Medulla oblongata (tissue), 1 donor: Measurements from ENCODE around the gene PTPRN2.
"Not testable (repeated sequence)": the region's sequence is repeated elsewhere in the genome, so short reads cannot be mapped to it uniquely, and the experiment has no call there.

Experiments
- DNase-seq: peaks from one replicate; pipeline ENCODE4 v3.0.0-alpha.2; 2015; ENCODE audit errors: extremely low spot score

Gene PTPRN2

GRCh38 chr7:157928808-157929425 is 658.7 kb downstream of the PTPRN2 start:
- DNase-seq: no peak

- no peak for DNase-seq
Measured at GRCh38 chr7:157928171-157928794, 659.3 kb downstream of the PTPRN2 start.

- no peak for DNase-seq
Measured at GRCh38 chr7:157927313-157927925, 660.2 kb downstream of the PTPRN2 start.

DNA sequence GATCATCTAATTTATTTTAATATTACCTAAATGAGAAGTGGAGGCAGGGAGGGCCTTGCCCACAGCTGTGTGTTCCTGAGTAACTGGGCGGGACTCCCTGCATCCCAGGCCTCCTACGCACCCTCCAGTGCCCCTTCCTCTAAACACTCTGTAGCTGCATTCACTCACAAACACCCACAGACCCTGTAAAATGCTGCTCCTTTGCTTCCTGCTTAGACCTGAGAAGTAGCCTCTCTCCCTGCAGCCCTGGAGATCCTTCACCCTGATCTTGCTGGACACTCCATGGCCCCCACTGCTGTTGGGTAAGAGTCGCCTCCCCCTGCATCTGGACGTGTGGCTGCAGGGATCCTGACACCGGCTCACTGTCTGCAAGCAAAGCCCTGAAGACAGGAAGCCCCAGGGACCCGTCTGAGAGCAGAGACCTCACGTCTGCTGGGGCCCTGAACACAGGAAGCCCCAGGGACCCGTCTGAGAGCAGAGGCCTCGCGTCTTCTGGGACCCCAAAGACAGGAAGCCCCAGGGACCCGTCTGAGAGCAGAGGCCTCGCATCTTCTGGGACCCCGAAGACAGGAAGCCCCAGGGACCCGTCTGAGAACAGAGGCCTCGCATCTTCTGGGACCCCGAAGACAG is 661.0 kb downstream of the PTPRN2 start:
- no peak for DNase-seq

DNA sequence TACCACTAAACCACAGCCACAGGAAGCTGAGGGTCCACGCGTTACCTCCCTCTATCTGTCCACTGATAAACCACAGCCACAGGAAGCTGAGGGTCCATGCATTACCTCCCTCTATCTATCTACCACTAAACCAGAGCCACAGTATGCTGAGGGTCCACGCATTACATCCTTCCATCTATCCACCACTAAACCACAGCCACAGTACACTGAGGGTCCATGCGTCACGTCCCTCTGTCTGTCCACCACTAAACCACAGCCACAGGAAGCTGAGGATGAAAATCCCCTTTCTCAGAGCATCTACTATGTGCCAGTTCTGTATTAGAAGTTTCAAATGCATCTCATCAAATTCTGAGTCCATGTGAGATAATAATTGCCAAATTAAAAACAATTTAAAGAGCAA is 661.5 kb downstream of the PTPRN2 start:
- no peak for DNase-seq

GRCh38 chr7:157925383-157925875 is 662.2 kb downstream of the PTPRN2 start:
- no peak for DNase-seq

GRCh38 chr7:157923903-157924630 is 663.6 kb downstream of the PTPRN2 start:
- DNase-seq: no peak

DNA sequence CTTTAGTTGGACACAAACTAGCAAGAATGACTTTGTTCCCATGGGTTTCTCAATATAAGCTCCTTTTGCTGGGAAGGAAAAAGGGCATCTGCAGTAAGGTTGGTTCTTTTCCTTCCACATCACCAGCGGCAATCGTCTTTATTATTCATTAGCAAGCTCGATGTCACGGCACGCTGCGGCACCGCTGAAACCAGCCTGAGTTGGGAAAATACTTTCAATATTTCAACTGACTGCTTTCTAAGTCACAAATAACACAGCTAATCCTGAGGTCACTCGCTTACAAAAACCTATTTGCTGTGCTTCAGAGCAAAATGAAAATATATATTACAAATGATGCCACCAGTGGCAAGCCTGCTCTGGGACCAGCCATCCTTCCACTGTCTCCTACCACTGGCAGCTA is 665.0 kb downstream of the PTPRN2 start:
- DNase-seq: no peak

DNA sequence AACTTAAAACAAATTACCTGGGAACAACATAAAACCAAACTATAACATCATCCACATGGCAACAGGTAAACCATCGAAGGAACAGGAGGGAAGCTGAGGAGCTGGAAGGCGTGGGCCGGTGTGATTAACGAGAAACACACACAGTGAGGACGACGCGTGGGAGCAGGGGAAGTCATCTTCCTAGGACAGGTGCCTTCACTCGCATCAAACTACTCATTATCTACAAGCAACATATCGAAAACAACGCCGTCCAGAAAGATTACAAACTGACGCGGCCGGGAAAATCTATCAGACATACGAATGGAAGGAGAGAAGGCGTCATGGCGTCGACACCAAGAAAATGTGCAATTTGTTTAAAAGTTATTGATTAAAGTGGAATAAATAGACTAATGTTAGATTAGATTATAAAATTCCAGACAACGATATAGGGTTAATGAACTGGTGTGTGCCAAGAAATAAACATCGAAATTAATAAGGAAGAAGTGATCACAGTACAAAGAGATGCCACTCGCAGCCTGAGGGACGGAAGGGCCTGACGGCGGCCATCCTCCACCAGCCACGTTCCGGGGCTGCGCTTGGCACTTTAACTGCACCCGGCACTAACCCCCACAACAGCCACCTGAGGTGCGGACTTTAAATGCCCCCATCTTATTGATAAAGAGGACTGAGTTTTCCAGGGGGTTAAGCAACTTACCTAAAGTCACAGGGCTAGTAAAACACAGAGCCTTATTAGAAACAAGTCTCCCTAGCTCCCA is 669.1 kb downstream of the PTPRN2 start:
- no peak for DNase-seq

GRCh38 chr7:157916946-157917640 is 670.5 kb downstream of the PTPRN2 start:
- no peak for DNase-seq

GRCh38 chr7:157910446-157910845 is 677.2 kb downstream of the PTPRN2 start:
- DNase-seq: no peak

GRCh38 chr7:157910045-157910444 is 677.6 kb downstream of the PTPRN2 start:
- not testable (repeated sequence) for DNase-seq

GRCh38 chr7:157909370-157909769 is 678.3 kb downstream of the PTPRN2 start:
- no peak for DNase-seq

GRCh38 chr7:157908006-157908782 is 679.4 kb downstream of the PTPRN2 start:
- DNase-seq: no peak

DNA sequence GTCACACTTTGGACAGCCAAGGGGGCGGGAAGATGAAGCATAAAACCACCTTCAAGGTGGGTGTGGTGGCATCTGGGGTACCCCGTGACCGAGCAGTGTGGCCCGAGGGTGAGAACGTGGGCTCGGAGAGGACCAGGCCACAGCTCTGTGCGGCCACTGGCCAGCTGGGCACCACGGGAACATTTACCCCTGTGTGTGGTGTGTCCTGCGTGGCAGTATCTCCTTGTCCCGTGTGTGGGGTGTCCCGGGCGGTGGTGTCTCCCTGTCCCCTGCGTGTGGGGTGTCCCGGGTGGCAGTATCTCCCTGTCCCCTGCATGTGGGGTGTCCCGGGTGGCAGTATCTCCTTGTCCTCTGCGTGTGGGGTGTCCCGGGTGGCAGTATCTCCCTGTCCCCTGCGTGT is 680.5 kb downstream of the PTPRN2 start:
- no peak for DNase-seq

DNA sequence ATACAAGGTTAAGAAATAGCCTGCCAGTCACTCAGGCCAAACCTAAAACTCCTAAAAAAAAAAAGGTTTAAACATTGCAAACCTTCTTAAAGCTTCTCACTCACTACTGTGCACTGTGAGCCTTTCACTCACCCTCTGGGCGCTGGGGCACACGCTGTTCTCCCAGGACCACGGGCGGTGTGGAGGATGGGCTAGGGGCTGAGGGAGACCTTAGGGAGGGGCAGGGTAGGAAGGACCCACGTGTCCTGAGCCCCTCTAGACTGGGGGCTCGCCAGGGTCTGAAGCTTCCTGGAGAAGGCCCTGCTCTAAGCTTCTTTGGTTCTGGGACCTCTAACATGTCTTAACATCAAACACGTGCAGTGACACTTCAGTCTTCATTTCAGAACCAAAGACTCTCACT is 681.0 kb downstream of the PTPRN2 start:
- no peak for DNase-seq

- DNase-seq: no peak
Measured at GRCh38 chr7:157905651-157906461, 681.8 kb downstream of the PTPRN2 start.

DNA sequence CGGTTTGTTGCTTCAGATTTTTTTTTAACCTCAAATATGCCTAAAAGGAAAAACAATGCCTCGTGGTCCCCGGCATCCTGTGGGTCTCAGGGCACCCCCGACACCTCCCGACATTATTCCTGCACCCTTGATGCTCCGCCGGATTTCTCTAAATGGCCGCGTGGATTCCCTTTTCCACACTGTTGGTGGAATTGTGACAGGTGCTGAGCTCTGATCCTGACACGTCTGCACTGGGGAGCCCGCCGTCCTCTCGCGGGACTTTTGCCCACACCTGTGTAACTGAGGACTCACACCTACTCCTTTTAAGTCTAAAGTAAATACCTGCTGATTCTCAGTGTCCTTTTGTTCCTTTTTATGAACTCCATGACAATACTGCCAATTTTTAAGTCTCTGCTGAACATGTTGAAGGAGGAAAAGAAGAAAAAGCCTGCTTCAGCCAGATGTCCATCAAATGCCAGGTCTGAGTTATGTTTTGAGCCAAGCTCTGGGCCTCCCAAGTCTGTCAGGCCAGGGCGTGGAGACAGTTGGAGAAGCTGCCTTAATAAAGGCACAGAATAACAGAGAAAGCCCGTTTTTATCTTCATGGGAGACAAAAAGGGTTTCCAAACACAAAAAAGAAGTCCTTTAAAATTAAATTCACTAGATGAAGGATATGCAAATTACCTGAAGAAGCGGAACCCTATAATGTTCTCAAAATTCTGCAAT is 682.6 kb downstream of the PTPRN2 start:
- DNase-seq: no peak
